ENCODE measurements around the gene P2RX3. TPM values are rescaled to one million over a fixed set of nuclear protein-coding genes. Genes with fewer than 3 reads are reported as not detected.

Gene P2RX3
- total and polyA plus RNA-seq, 2 of the 8 experiments (the other 6 are each of a cell fraction or from before 2014, with no cell fraction given), result 0.45 to 0.47 TPM

GRCh38 chr11:57311109-57311936 is 26.8 kb upstream of the P2RX3 start:
- Histone ChIP-seq H3K4me3 (ENCODE audit: extremely low read depth in 1 of 4, insufficient read depth in 2 of 4, low read depth in 3 of 4, low read length in 4 of 4) (peak overlapping the region; percentile 34 to 60 (median 42)), H2BK5ac (ENCODE audit: low read depth, low read length) (peak overlapping the region; percentile 88; the same call in 1 of the 2 replicates), H2BK12ac (ENCODE audit: low read depth, low read length) (no peak overlapping the region), H3K56ac (replicated peaks; ENCODE audit: insufficient read length, low read depth, low read length) (peak overlapping the region; percentile 24), H2AK5ac (ENCODE audit: low read depth, low read length) (0 out of 2 replicates have a peak overlapping the region, but pooled peaks have one; percentile 57), H3K23ac (ENCODE audit: insufficient read length) (no peak overlapping the region), H3K4me1 (replicated peaks in 1 of 4; ENCODE audit: control insufficient read depth in 3 of 4, insufficient read depth in 4 of 4, low read length in 3 of 4) (peaks cover 14 to 34% (median 24%) of the 10 kb centered on the region in 4 experiments), H3K4ac (replicated peaks; ENCODE audit: insufficient read length, low read depth, low read length) (no peak overlapping the region), H4K91ac (replicated peaks; ENCODE audit: insufficient read length, low read length) (no peak overlapping the region), H2BK120ac (replicated peaks; ENCODE audit: low read depth, low read length) (no peak overlapping the region), H3K79me1 (ENCODE audit: low read depth, low read length) (peaks cover 20% of the 10 kb centered on the region), H2BK15ac (ENCODE audit: low read length) (no peak overlapping the region), H3K18ac (ENCODE audit: extremely low read depth, low read length) (peak overlapping the region; percentile 40; the same call in 1 of the 2 replicates), H3K14ac (ENCODE audit: insufficient read length) (no peak overlapping the region), H2BK20ac (ENCODE audit: low read length) (no peak overlapping the region), H3K23me2 (ENCODE audit: low read depth, low read length) (peaks cover 4% of the 10 kb centered on the region; the same call in 1 of the 2 replicates), H3K27ac (ENCODE audit: low read depth, low read length) (peak overlapping the region; percentile 59; the same call in 1 of the 2 replicates), H3K27me3 (replicated peaks in 1 of 4; ENCODE audit: control insufficient read depth in 3 of 4, extremely low read depth in 1 of 4, insufficient read depth in 3 of 4, low read length in 3 of 4) (no peaks in the 10 kb centered on the region), H3K79me2 (ENCODE audit: control insufficient read depth in 1 of 2, insufficient read depth in 2 of 2, low read length in 2 of 2) (peaks cover 0 to 43% of the 10 kb centered on the region in 2 experiments; a peak in 2 of 4 replicates), H3K36me3 (ENCODE audit: control insufficient read depth in 2 of 4, insufficient read depth in 4 of 4, low read length in 3 of 4) (peaks cover 9 to 74% (median 41%) of the 10 kb centered on the region in 4 experiments), H3K4me2 (ENCODE audit: insufficient read depth in 1 of 2, low read depth in 2 of 2, low read length in 2 of 2) (peak overlapping the region; percentile 65 to 88), H4K20me1 (replicated peaks in 1 of 2; ENCODE audit: control insufficient read depth in 1 of 2, insufficient read depth in 2 of 2, low read length in 2 of 2) (peaks cover 3 to 16% of the 10 kb centered on the region in 2 experiments), H4K8ac (ENCODE audit: extremely low read depth, insufficient read depth, low read length) (no peak overlapping the region; the same call in none of the 2 replicates), H4K5ac (ENCODE audit: insufficient read length, low read depth, low read length) (no peak overlapping the region), H2AFZ (ENCODE audit: low read length) (no peak overlapping the region), H3K9me3 (ENCODE audit: insufficient read depth in 2 of 2, low read depth in 1 of 2, low read length in 1 of 2) (no peaks in the 10 kb centered on the region), H3K9ac (replicated peaks in 1 of 4; ENCODE audit: extremely low read depth in 1 of 4, low read depth in 3 of 4, low read length in 3 of 4) (peak overlapping the region in 3 of 4 experiments; percentile 28 to 34 (median 30); a peak in 4 of 7 replicates)
- FAIRE-seq (no peak), DNase-seq (ENCODE audit: low read depth in 1 of 2, low spot score in 2 of 2) (peak; percentile 83 to 94)
- ChIA-PET POLR2A (ENCODE audit: partially characterized antibody) (interaction anchor here (0.6 to 45.7 kb wide), 8 partner anchors 4 to 337 kb away, joined by 3 to 1279 read pairs (median 5); partner anchors contain the start of genes P2RX3, SSRP1 and TNKS1BP1), CTCF (ENCODE audit: partially characterized antibody) (interaction anchor here (0.5 to 1.8 kb wide), 9 partner anchors 8 to 1296 kb away, joined by 3 to 11 read pairs (median 3); no protein-coding TSS in a partner anchor)
- 25% methylated on average over 13 of the region's 31 CpGs; no CpG with 5 or more reads in 1 of the 2 experiments for WGBS, 2 experiments (ENCODE audit: extremely low coverage in 1 of 2, insufficient coverage in 1 of 2, insufficient read length in 1 of 2, insufficient replicate concordance in 2 of 2, low coverage in 1 of 2, low lambda C conversion rate in 2 of 2, missing lambda C conversion rate in 1 of 2)
- TF ChIP-seq SIX5 (IDR thresholded peaks at IDR 0.05; ENCODE audit: low read depth, low read length) (no peak), CTBP2 (IDR thresholded peaks at IDR 0.05; ENCODE audit: borderline replicate concordance, insufficient read depth, insufficient read length, low read length) (no peak), KDM5A (IDR thresholded peaks at IDR 0.05; ENCODE audit: low read length) (no peak), TEAD4 (IDR thresholded peaks at IDR 0.05; ENCODE audit: low read depth, low read length) (no peak), HDAC6 (IDR thresholded peaks at IDR 0.05; ENCODE audit: low read depth, low read length) (no peak), SP1 (IDR thresholded peaks at IDR 0.05; ENCODE audit: low read depth, low read length) (no peak; the same call in 1 of the 2 replicates), RNF2 (IDR thresholded peaks at IDR 0.05; ENCODE audit: borderline replicate concordance, low read depth, low read length, missing control alignments, poor library complexity, severe bottlenecking) (no peak), EGR1 (IDR thresholded peaks at IDR 0.05; ENCODE audit: borderline replicate concordance, low read depth, low read length) (no peak), RFX5 (IDR thresholded peaks at IDR 0.05; ENCODE audit: borderline replicate concordance, low read depth, low read length) (no peak), TCF12 (IDR thresholded peaks at IDR 0.05; ENCODE audit: low read depth, low read length) (no peak), SIRT6 (IDR thresholded peaks at IDR 0.05; ENCODE audit: low read length) (no peak)

Measured in H1 (cell line).